WTC11 (cell line): ENCODE data around the gene FADS6. TPM values are rescaled to one million over a fixed set of nuclear protein-coding genes. Genes with fewer than 3 reads are reported as not detected.

Source experiments
- ATAC-seq: fragments of 200-7000 bp; cut with Tn5 transposase; 2 replicates; pipeline ENCODE4 v1.10.0; 2021; ENCODE audit warnings: mild to moderate bottlenecking, moderate library complexity
- CTCF ChIA-PET: fragments of 300-600 bp; sonication (Branson Sonifier 250); formaldehyde crosslinking; loops from one replicate; lab custom pipeline; 2021; ENCODE audit warnings: antibody characterized with exemption; lab: Charles Lee
- POLR2A ChIA-PET: fragments of 350-600 bp; sonication (Branson Sonifier 250); formaldehyde crosslinking; loops from one replicate; lab custom pipeline; 2021; ENCODE audit warnings: antibody characterized with exemption; lab: Charles Lee
- DNase-seq: peaks from one replicate; pipeline ENCODE4 v3.0.0; 2021; ENCODE audit warnings: low spot score
- H3K27ac Mint-ChIP-seq: 2 replicates; pipeline ENCODE4 v1.8.0; 2021; ENCODE audit warnings: mixed read lengths
- H3K27me3 Mint-ChIP-seq: 2 replicates; pipeline ENCODE4 v1.8.0; 2021; ENCODE audit warnings: low read depth, mild to moderate bottlenecking, moderate library complexity, mixed read lengths
- H3K36me3 Mint-ChIP-seq: 2 replicates; pipeline ENCODE4 v1.8.0; 2021; ENCODE audit warnings: mixed read lengths
- H3K4me1 Mint-ChIP-seq: 2 replicates; pipeline ENCODE4 v1.8.0; 2022; ENCODE audit warnings: mixed read lengths
- H3K4me3 Mint-ChIP-seq: 2 replicates; pipeline ENCODE4 v1.8.0; 2021; ENCODE audit warnings: mild to moderate bottlenecking, moderate library complexity, mixed read lengths
- H3K9me3 Mint-ChIP-seq: 2 replicates; pipeline ENCODE4 v1.8.0; 2021; ENCODE audit warnings: mixed read lengths
- ARID4B ChIP-seq: sonication (generic); formaldehyde crosslinking; IDR thresholded peaks from 2 replicates; pipeline ENCODE4 v1.8.0; 2023; ENCODE audit warnings: missing genetic modification reagents, mild to moderate bottlenecking, borderline replicate concordance
- ATF1 ChIP-seq: sonication (generic); formaldehyde crosslinking; IDR thresholded peaks from 2 replicates; pipeline ENCODE4 v1.8.1; 2023; ENCODE audit warnings: mild to moderate bottlenecking, moderate library complexity, missing genetic modification reagents
- ATF6 ChIP-seq: sonication (generic); formaldehyde crosslinking; IDR thresholded peaks from 2 replicates; pipeline ENCODE4 v1.8.1; 2023; ENCODE audit warnings: mild to moderate bottlenecking, missing genetic modification reagents
- CTCF ChIP-seq: fragments of 200-600 bp; IDR thresholded peaks from 2 replicates; pipeline ENCODE4 v1.8.0; 2022; ENCODE audit warnings: antibody characterized with exemption
- E2F5 ChIP-seq: sonication (generic); formaldehyde crosslinking; IDR thresholded peaks from 2 replicates; pipeline ENCODE4 v1.8.1; 2022; ENCODE audit warnings: mild to moderate bottlenecking, moderate library complexity, missing genetic modification reagents
- FOXJ3 ChIP-seq: sonication (generic); formaldehyde crosslinking; IDR thresholded peaks from 2 replicates; pipeline ENCODE4 v1.9.0; 2021; ENCODE audit warnings: missing genetic modification reagents, mild to moderate bottlenecking, borderline replicate concordance
- GABPB1 ChIP-seq: sonication (generic); formaldehyde crosslinking; IDR thresholded peaks from 2 replicates; pipeline ENCODE4 v1.8.1; 2023; ENCODE audit warnings: mild to moderate bottlenecking, missing genetic modification reagents
- IRF1 ChIP-seq: sonication (generic); formaldehyde crosslinking; IDR thresholded peaks from 2 replicates; pipeline ENCODE4 v1.8.0; 2023; ENCODE audit warnings: missing genetic modification reagents
- MAX ChIP-seq: sonication (generic); formaldehyde crosslinking; IDR thresholded peaks from 2 replicates; pipeline ENCODE4 v1.8.0; 2022; ENCODE audit warnings: mild to moderate bottlenecking, missing genetic modification reagents
- NR1H2 ChIP-seq: sonication (generic); formaldehyde crosslinking; IDR thresholded peaks from 2 replicates; pipeline ENCODE4 v1.9.0; 2021; ENCODE audit warnings: mild to moderate bottlenecking, moderate library complexity, missing genetic modification reagents
- SMAD4 ChIP-seq: sonication (generic); formaldehyde crosslinking; IDR thresholded peaks from 2 replicates; pipeline ENCODE4 v1.8.0; 2022; ENCODE audit warnings: mild to moderate bottlenecking, missing genetic modification reagents
- USF2 ChIP-seq: sonication (generic); formaldehyde crosslinking; IDR thresholded peaks from 2 replicates; pipeline ENCODE4 v1.8.1; 2023; ENCODE audit warnings: mild to moderate bottlenecking, missing genetic modification reagents, moderate library complexity
- ZMAT4 ChIP-seq: fragments of 250-450 bp; sonication (Bioruptor Pico); IDR thresholded peaks from 2 replicates; pipeline ENCODE4 v1.9.0; 2021; ENCODE audit warnings: mild to moderate bottlenecking
- ZNF219 ChIP-seq: sonication (generic); formaldehyde crosslinking; IDR thresholded peaks from 2 replicates; pipeline ENCODE4 v1.8.0; 2023; ENCODE audit warnings: missing genetic modification reagents, mild to moderate bottlenecking, borderline replicate concordance
- ZNF671 ChIP-seq: fragments of 250-450 bp; sonication (Bioruptor Pico); IDR thresholded peaks from 2 replicates; pipeline ENCODE4 v1.8.0; 2021; ENCODE audit warnings: mild to moderate bottlenecking
- total RNA-seq: library from RNA; stranded (reverse); gene quantifications from 3 replicates; pipeline ENCODE4 v1.2.3, GENCODE V29; 2021

The FADS6 gene
- total RNA-seq, 1 experiment from 2014 or later, result 1.2 TPM

GRCh38 chr17:74868251-74868907 lies 25.1 kb downstream of the FADS6 start:
- peaks cover 24% of the 10 kb centered on the region for H3K36me3 Mint-ChIP-seq
- no peak for DNase-seq
- ChIA-PET CTCF (interaction anchor here (0.8 to 14.0 kb wide), 4 partner anchors 20 to 211 kb away, joined by 4 to 347 read pairs (median 5); partner anchors contain the start of gene RAB37), POLR2A (interaction anchor here (0.6 kb wide), 1 partner anchor 304 kb away, joined by 3 read pairs; no protein-coding TSS in a partner anchor)
- no peaks in the 10 kb centered on the region for H3K9me3 Mint-ChIP-seq
- no peak for ATAC-seq
- H3K4me3 Mint-ChIP-seq, result no peak overlapping the region
- TF ChIP-seq MAX, result no peak
- no peak for TF ChIP-seq FOXJ3 (CRISPR knock-in tag)
- no peak for TF ChIP-seq IRF1 (CRISPR knock-in tag)
- no peak for TF ChIP-seq E2F5 (CRISPR knock-in tag)
- TF ChIP-seq CTCF, result no peak
- TF ChIP-seq ARID4B (CRISPR knock-in tag), result no peak
- no peak for TF ChIP-seq GABPB1
- no peak for TF ChIP-seq NR1H2
- no peak for TF ChIP-seq USF2 (CRISPR knock-in tag)
- peaks cover 8% of the 10 kb centered on the region for H3K27me3 Mint-ChIP-seq
- peaks cover 23% of the 10 kb centered on the region for H3K4me1 Mint-ChIP-seq
- H3K27ac Mint-ChIP-seq, result no peak overlapping the region

GRCh38 chr17:74866198-74866835 lies 27.1 kb downstream of the FADS6 start:
- ChIA-PET POLR2A (no interaction called here), CTCF (interaction anchor here (0.6 to 14.0 kb wide), 21 partner anchors 8 to 248 kb away, joined by 3 to 347 read pairs (median 4); no protein-coding TSS in a partner anchor)
- H3K36me3 Mint-ChIP-seq, result peaks cover 20% of the 10 kb centered on the region
- no peak for DNase-seq
- H3K9me3 Mint-ChIP-seq, result no peaks in the 10 kb centered on the region
- TF ChIP-seq ZNF219 (no peak), ZMAT4 (CRISPR knock-in tag) (no peak), ATF6 (CRISPR knock-in tag) (no peak), SMAD4 (CRISPR knock-in tag) (no peak), ZNF671 (no peak), GABPB1 (no peak), ATF1 (no peak), FOXJ3 (CRISPR knock-in tag) (no peak)
- TF ChIP-seq, all 79 proteins: peak for 0
- H3K4me1 Mint-ChIP-seq, result peaks cover 17% of the 10 kb centered on the region
- H3K4me3 Mint-ChIP-seq, result no peak overlapping the region
- no peak for ATAC-seq
- H3K27ac Mint-ChIP-seq, result no peak overlapping the region
- H3K27me3 Mint-ChIP-seq, result peaks cover 14% of the 10 kb centered on the region
